T-helper 2 cell treated with Interferon-gamma antibody and Interleukin-4, amounts not matched to agents 5 μg/mL and 100 μg/mL, for 36 hours (primary cell): ENCODE results near the gene FIBCD1.

Experiments used
- DNase-seq: peaks from one replicate; pipeline ENCODE4 v3.0.0; 2021; ENCODE audit warnings: low spot score
- H3K27ac Mint-ChIP-seq: one replicate; pipeline ENCODE4 v1.8.0; 2021; ENCODE audit warnings: mild to moderate bottlenecking, mixed read lengths
- H3K27me3 Mint-ChIP-seq: one replicate; pipeline ENCODE4 v1.8.0; 2021; ENCODE audit warnings: low read depth, mixed read lengths
- H3K36me3 Mint-ChIP-seq: one replicate; pipeline ENCODE4 v1.8.0; 2021; ENCODE audit warnings: low read depth, mixed read lengths
- H3K4me1 Mint-ChIP-seq: one replicate; pipeline ENCODE4 v1.8.0; 2021; ENCODE audit warnings: low read depth, mixed read lengths
- H3K4me3 Mint-ChIP-seq: one replicate; pipeline ENCODE4 v1.8.0; 2022; ENCODE audit warnings: mild to moderate bottlenecking, moderate library complexity, mixed read lengths
- H3K9me3 Mint-ChIP-seq: one replicate; pipeline ENCODE4 v1.8.0; 2021; ENCODE audit warnings: mixed read lengths

FIBCD1 gene

DNA sequence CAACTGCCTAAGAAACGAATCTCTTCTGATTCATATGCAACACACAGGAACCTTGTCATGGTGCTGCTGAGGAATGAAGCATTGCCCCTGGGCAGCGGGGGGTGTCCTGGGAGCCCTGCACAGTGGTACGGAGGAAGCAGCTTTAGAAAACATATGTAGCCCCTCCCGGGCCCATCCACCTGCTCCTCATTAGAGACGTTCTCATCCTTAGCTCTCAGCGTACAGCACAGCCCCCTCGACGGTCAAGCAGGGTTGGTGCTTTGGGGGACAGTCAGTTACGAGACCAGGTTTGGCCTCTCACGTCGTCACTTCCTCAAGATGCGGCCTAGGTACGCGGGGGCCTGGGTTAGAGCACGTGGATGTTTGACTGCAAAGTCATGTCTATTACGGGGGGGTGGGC is 41.5 kb upstream of the FIBCD1 start:
- DNase-seq: no peak
- Mint-ChIP-seq H3K27ac (no peak overlapping the region), H3K4me1 (no peaks in the 10 kb centered on the region), H3K27me3 (no peaks in the 10 kb centered on the region), H3K36me3 (no peaks in the 10 kb centered on the region), H3K9me3 (no peaks in the 10 kb centered on the region), H3K4me3 (no peak overlapping the region)

DNA sequence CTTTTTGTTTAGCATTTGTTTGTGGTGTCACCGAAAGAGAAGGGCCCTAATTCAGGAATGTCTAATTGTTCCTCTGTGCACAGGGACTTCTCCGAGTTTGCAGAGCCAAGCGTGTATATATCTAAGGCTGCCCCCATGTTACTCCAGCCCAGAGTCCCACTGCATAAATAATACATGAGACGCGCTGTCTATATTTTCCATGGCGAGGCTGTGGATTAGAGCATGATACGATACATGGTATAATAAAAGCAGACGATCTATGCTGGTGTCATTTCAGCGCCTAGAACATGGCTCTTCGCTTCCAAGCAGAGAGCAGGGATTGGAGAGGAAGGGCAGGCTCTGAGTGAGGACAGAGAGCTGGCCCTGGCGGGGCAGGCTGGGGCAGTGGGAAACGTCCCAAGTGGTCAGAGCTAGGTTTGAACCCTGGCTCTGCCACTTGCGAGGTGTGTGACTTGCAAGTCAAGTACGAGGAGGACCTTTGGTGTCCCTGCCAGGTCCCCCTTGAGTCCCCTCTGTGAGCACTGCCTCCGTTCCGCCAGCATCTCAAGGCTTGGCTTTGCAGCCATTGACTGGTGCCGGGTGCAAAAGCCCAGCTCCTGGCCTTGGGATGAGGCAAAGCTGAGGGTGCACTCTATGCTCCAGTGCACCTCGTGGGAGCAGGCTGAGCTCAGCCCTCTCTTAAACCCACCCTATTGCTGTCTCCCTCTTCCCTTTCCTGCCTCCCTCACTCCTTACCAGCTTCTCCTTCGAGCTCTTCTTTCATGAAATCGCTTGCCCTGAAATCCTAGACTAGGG is 40.7 kb upstream of the FIBCD1 start:
- H3K27ac Mint-ChIP-seq: no peak overlapping the region
- H3K4me1 Mint-ChIP-seq: no peaks in the 10 kb centered on the region
- no peaks in the 10 kb centered on the region for H3K9me3 Mint-ChIP-seq
- H3K36me3 Mint-ChIP-seq: no peaks in the 10 kb centered on the region
- H3K4me3 Mint-ChIP-seq: no peak overlapping the region
- H3K27me3 Mint-ChIP-seq: no peaks in the 10 kb centered on the region
- DNase-seq: no peak

DNA sequence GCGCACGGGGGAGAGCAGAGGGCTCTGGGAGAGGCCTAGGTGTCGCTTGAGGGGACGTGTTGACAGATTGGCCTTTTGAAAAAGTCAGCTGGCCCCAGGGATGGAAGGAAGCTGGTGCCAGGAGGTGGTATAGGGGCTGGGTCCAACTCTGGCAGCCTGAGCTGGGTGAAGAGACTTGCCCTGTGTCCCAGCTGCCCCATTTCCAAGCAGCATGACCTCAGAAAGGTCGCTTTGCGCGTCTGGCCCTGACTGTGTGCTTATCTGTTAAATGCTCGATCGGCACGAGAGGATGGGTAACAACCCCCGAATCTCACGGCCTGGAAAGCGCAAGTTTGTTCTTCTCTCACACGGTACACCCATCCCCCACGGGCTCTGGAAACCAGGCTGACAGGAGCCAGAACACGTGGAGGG is 38.8 kb upstream of the FIBCD1 start:
- Mint-ChIP-seq H3K27ac (no peak overlapping the region), H3K36me3 (no peaks in the 10 kb centered on the region), H3K9me3 (no peaks in the 10 kb centered on the region), H3K4me1 (no peaks in the 10 kb centered on the region), H3K4me3 (no peak overlapping the region), H3K27me3 (no peaks in the 10 kb centered on the region)
- DNase-seq: no peak

DNA sequence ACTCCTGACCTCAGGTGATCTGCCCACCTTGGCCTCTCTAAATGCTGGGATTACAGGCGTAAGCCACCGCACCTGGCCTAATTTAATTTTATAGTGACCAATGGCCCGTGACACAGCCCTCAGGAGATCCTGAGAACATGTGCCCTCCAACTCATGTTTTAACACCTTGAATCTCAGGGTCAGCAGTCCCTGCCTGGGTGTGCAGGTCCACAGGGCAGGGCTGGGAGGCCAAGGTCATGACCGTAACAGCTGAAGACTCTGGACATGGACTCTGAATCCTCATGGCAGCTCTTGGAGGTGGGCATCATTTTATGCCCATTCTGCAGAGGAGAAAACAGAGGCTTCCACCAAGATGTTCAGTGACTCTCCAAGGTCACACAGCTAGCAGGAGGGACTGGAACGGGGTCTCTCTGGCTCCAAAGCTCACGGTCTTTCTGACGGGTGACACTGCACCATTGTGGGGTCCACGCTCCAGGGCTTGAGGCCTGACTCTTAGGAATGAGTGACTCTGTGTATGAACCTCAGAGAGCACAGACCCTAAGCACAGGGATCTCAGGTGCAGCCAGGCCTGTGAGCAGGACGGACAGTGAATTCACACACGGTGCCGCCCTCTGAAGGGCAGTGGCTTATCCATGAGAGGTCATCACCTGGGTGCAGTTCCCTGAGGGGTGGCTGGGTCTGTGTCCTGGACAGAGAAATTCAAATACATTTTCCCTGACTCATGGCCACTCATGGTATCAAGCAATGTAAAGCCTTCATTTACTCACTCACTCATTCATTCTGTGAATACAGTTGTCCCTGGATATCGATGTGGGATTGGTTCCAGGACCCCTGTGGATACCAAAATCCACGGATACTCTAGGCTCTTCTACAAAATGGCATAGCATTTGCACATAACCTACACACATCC is 37.1 kb upstream of the FIBCD1 start:
- H3K36me3 Mint-ChIP-seq: no peaks in the 10 kb centered on the region
- no peaks in the 10 kb centered on the region for H3K27me3 Mint-ChIP-seq
- DNase-seq: no peak
- no peak overlapping the region for H3K4me3 Mint-ChIP-seq
- H3K27ac Mint-ChIP-seq: no peak overlapping the region
- H3K9me3 Mint-ChIP-seq: no peaks in the 10 kb centered on the region
- no peaks in the 10 kb centered on the region for H3K4me1 Mint-ChIP-seq

DNA sequence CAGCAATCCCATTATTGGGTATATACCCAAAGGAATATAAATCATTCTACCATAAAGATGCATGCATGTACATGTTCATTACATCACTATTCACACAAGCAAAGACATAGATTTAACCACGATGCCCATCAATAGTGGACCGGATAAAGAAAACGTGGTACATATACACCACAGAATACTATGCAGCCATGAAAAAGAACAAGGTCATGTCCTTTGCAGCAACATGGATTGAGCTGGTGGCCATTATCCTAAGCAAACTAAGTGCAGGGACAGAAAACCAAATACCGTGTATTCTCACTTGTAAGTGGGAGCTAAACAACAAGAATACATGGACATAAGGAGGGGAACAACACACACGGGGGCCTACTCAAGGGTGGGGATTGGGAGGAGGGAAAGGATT is 36.1 kb upstream of the FIBCD1 start:
- Mint-ChIP-seq H3K4me3 (no peak overlapping the region), H3K9me3 (no peaks in the 10 kb centered on the region), H3K27me3 (no peaks in the 10 kb centered on the region), H3K36me3 (no peaks in the 10 kb centered on the region), H3K4me1 (no peaks in the 10 kb centered on the region), H3K27ac (no peak overlapping the region)
- DNase-seq: no peak

DNA sequence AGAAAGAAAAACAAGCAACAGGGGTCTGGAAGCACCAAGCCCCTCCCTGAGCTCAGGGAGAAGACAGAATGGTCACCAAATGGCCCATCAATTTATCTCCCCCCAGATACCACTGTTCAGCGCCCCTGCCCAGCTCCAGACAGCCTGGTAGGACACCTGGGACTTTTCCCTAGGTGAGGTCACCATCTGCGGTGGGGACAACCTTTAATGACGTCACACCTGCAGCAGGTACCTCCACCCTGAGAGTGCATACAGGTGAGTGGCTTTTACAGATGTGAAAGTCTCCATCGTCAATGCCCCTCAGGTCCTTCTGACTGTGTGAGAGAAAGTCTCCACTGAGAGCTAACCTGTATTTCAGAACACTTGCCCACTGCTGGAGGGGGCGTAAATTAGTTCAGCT is 35.6 kb upstream of the FIBCD1 start:
- DNase-seq: no peak
- H3K27me3 Mint-ChIP-seq: no peaks in the 10 kb centered on the region
- no peak overlapping the region for H3K27ac Mint-ChIP-seq
- H3K9me3 Mint-ChIP-seq: no peaks in the 10 kb centered on the region
- no peak overlapping the region for H3K4me3 Mint-ChIP-seq
- no peaks in the 10 kb centered on the region for H3K4me1 Mint-ChIP-seq
- H3K36me3 Mint-ChIP-seq: no peaks in the 10 kb centered on the region

DNA sequence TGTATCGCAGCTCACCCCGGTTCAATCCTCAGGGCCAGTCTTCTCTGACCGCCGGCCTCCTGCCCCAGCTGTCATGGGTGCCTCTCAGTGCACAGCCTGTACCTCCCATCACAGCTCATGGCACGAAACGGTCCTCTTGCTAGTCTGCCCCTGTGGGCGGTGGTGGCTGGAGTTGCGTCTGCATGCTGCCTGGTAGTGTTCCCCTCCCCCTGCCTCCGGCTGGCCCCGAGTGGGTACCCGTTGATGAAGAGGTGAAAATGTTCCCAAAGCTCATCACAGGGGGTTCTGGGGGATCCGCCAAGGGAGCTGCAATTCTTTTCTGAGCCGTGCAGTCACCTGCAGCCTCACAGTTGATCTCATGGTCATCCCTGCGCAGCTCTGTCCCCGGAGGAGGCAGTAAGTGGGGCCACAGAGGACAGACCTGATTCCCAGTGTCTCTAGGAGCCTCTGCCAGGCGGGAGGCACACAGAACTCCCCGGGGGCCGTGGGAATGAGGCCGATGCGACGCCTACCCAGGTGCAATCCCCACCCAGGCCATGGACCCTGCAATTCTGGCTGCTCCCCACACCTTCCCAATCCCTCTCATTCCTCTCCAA is 34.7 kb upstream of the FIBCD1 start:
- Mint-ChIP-seq H3K27ac (no peak overlapping the region), H3K36me3 (no peaks in the 10 kb centered on the region), H3K9me3 (no peaks in the 10 kb centered on the region), H3K4me3 (no peak overlapping the region), H3K4me1 (no peaks in the 10 kb centered on the region), H3K27me3 (no peaks in the 10 kb centered on the region)
- DNase-seq: no peak

DNA sequence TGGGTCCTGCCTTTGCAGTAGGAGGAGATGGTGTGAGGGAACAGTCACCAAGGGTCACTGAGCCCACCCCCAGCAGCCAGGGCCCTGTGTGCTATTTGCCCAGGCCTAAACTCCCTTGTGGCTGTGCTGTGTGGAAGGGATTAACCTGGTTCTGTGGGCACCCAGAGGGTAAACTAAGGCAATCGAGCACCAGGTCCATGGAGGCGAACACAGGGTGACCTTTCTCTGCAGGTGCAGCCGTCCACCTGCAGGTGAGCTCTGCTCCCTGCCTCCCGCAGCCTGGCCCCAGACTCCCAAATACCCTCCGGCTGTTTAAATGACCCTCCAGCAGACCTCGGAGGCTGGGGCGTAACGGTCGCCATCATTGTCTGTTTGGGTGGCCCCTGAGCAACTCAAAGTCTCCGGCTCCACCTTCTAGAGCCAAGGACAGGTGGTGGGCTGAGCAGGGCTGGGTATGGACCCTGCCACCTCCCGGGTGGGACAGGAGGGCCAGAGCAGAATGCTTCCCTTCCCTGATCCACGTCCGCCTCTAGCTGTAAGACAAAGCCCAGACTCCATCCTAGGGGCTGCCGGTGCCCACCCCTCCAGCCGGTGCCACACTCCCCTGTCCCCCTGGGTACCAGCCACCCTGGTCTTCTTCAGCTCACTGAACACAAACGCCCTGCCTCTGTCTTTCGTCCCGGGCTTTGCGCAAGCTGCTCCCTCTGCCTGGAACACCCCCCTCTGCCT is 34.1 kb upstream of the FIBCD1 start:
- H3K4me1 Mint-ChIP-seq: no peaks in the 10 kb centered on the region
- no peak for DNase-seq
- no peaks in the 10 kb centered on the region for H3K27me3 Mint-ChIP-seq
- no peaks in the 10 kb centered on the region for H3K9me3 Mint-ChIP-seq
- no peak overlapping the region for H3K4me3 Mint-ChIP-seq
- H3K36me3 Mint-ChIP-seq: no peaks in the 10 kb centered on the region
- H3K27ac Mint-ChIP-seq: no peak overlapping the region

DNA sequence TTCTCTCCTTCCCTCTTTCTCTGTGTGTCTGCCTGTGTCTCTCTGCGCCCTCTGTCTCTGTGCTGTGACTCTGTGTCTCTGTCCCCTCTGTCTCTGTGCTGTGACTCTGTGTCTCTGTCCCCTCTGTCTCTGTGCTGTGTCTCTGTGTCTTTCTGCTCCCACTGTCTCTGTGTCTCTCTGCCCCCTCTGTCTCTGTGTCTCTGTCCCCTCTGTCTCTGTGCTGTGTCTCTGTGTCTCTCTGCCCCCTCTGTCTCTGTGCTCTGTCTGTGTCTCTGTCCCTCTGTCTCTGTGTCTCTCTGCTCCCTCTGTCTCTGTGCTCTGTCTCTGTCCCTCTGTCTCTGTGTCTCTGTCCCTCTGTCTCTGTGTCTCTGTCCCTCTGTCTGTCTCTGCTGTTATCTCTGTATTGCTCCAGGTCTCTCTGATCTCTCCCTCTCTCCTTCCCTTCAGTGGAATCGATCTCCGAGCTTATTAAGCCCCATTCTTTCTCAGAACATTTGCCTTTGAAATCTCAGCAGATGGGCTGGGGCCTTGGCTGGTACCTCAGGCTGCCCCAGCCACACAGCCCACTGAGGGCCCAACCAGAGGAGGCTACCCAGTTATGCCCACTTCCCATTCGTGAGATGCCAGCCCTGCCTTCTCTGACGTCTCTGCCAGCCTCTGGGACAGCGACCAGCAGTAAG is 33.4 kb upstream of the FIBCD1 start:
- Mint-ChIP-seq H3K27ac (no peak overlapping the region), H3K27me3 (no peaks in the 10 kb centered on the region), H3K36me3 (no peaks in the 10 kb centered on the region), H3K9me3 (no peaks in the 10 kb centered on the region), H3K4me3 (no peak overlapping the region), H3K4me1 (no peaks in the 10 kb centered on the region)
- no peak for DNase-seq

DNA sequence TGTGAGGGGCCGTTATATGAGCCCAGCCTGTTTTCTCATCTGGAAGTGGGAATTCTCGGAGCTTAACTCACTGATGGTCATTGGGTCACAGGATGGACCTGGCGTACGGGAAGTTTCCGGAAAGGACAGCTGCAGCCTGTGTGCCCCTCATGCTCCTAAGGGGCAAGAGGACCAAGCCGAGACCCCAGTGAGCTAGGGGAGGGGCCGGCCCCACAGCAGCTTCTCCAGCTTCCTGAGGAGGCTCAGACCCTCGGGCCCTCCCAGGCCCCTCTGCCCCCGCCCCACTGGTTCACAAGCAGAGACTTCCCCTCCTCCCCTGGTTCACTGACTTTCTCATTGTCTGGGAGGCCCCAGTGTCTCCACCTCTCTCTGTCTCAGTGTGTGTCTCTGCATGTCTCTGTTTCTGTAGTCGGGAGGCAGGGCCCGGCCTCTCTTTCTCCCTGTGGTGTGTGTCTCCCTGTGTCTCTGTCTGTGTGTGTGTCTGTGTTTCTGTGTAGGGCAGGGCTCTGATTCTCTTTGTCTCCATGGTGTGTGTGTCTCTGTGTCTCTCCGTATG is 32.3 kb upstream of the FIBCD1 start:
- no peaks in the 10 kb centered on the region for H3K4me1 Mint-ChIP-seq
- no peak for DNase-seq
- no peaks in the 10 kb centered on the region for H3K36me3 Mint-ChIP-seq
- no peaks in the 10 kb centered on the region for H3K9me3 Mint-ChIP-seq
- no peak overlapping the region for H3K4me3 Mint-ChIP-seq
- H3K27ac Mint-ChIP-seq: no peak overlapping the region
- H3K27me3 Mint-ChIP-seq: no peaks in the 10 kb centered on the region

DNA sequence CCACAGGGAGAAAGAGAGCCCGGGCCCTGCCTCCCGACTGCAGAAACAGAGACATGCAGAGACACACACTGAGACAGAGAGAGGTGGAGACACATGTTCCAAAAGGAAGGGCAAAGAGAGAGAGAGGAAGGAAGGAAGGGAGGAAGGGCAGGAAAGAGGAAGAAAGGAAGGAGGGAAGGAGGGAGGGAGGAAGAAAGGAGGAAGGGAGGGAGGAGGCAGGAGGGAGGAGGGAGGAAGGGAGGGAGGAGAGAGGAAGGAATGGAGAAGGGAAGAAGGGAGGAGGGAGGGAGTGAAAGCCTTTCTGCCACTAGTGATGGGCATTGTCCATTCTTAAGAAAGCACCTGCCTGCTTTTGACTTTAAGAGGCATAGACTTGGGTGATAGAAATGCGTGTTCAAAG is 31.8 kb upstream of the FIBCD1 start:
- H3K36me3 Mint-ChIP-seq: no peaks in the 10 kb centered on the region
- no peaks in the 10 kb centered on the region for H3K9me3 Mint-ChIP-seq
- H3K4me3 Mint-ChIP-seq: no peak overlapping the region
- H3K4me1 Mint-ChIP-seq: no peaks in the 10 kb centered on the region
- H3K27me3 Mint-ChIP-seq: no peaks in the 10 kb centered on the region
- no peak for DNase-seq
- no peak overlapping the region for H3K27ac Mint-ChIP-seq

DNA sequence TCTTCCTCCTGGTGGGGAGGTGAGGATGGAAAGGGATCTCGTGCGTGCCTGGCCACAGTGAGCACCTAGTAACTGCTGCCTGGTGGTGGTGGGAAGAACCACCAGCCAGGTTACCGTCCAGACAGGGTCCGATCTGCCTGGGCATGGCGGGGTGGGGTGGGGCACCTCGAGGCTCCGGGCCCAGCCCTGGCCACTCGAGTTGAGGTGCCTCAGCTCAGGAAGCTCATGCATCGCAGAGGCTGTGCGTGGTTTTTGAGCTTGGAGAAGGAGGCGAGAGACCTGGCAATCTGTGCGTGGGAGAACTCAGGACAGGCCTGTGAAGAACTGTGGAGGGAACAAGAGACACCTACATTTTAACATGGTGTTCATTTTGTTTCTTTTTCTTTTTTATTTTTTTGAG is 31.0 kb upstream of the FIBCD1 start:
- Mint-ChIP-seq H3K36me3 (no peaks in the 10 kb centered on the region), H3K4me3 (no peak overlapping the region), H3K27me3 (no peaks in the 10 kb centered on the region), H3K4me1 (no peaks in the 10 kb centered on the region), H3K9me3 (no peaks in the 10 kb centered on the region), H3K27ac (no peak overlapping the region)
- no peak for DNase-seq

DNA sequence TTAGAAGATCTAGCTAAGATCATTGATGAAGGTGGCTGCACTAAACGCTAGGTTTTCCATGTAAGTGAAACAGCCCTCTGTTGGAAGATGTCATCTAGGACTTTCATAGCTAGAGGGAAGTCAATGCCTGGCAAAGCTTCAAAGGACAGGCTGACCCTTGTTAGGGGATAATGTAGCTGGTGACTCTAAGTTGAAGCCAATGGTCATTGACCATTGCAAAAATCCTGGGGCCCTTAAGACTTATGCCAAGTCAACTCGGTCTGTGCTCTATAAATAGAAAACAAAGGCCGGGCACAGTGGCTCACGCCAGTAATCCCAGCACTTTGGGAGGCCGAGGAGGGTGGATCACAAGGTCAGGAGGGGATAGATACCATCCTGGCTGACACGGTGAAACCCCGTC is 26.6 kb upstream of the FIBCD1 start:
- no peaks in the 10 kb centered on the region for H3K27me3 Mint-ChIP-seq
- DNase-seq: no peak

More for the DNA sequence above, 26.6 kb upstream of the FIBCD1 start:
- Mint-ChIP-seq H3K36me3 (no peaks in the 10 kb centered on the region), H3K4me3 (no peak overlapping the region), H3K27ac (no peak overlapping the region), H3K4me1 (no peaks in the 10 kb centered on the region), H3K9me3 (no peaks in the 10 kb centered on the region)
